CD4-positive, alpha-beta T cell treated with Interferon gamma for 1 hour (primary cell): ENCODE measurements around the gene IER3.
A peak's percentile ranks its signal among the peaks of the same experiment; 100 is the strongest.
"Not testable (repeated sequence)": the region's sequence is repeated elsewhere in the genome, so short reads cannot be mapped to it uniquely, and the experiment has no call there.

Experiments
- DNase-seq: peaks from one replicate; pipeline ENCODE4 v3.0.0-alpha.2; 2020

The IER3 gene

GRCh38 chr6:30747300-30747687 lies 2.9 kb upstream of the IER3 start:
- DNase-seq = no peak

GRCh38 chr6:30743099-30744053 lies 971 bp downstream of the IER3 start:
- DNase-seq = peak; percentile 18

- DNase-seq = peak; percentile 94
Measured at GRCh38 chr6:30742316-30743098, 1.8 kb downstream of the IER3 start, which contains the start of gene FLOT1. FLOT1 (minus strand) TSS chr6:30742687; CDS start chr6:30742189, 498 bp downstream.

GRCh38 chr6:30741789-30742315 lies 2.5 kb downstream of the IER3 start:
- no peak for DNase-seq

GRCh38 chr6:30741063-30741779 lies 3.1 kb downstream of the IER3 start:
- no peak for DNase-seq

- DNase-seq = no peak
Measured at GRCh38 chr6:30740540-30740870, 3.8 kb downstream of the IER3 start.

GRCh38 chr6:30738532-30738931 lies 5.8 kb downstream of the IER3 start:
- DNase-seq = no peak

GRCh38 chr6:30735668-30736314 lies 8.6 kb downstream of the IER3 start:
- DNase-seq = no peak

- no peak for DNase-seq
Measured at GRCh38 chr6:30732237-30732943, 12.0 kb downstream of the IER3 start.

GRCh38 chr6:30730601-30731435 lies 13.5 kb downstream of the IER3 start:
- DNase-seq = peak; percentile 84

GRCh38 chr6:30727920-30728553 lies 16.3 kb downstream of the IER3 start:
- no peak for DNase-seq

GRCh38 chr6:30726506-30727413 lies 17.6 kb downstream of the IER3 start:
- no peak for DNase-seq

GRCh38 chr6:30725713-30726505 lies 18.4 kb downstream of the IER3 start:
- no peak for DNase-seq

- DNase-seq = no peak
Measured at GRCh38 chr6:30724906-30725667, 19.3 kb downstream of the IER3 start.

GRCh38 chr6:30723843-30724741 lies 20.3 kb downstream of the IER3 start:
- DNase-seq = not testable (repeated sequence)

GRCh38 chr6:30723159-30723842 lies 21.0 kb downstream of the IER3 start:
- not testable (repeated sequence) for DNase-seq
